OCI-LY7 (cell line): Measurements from ENCODE around the gene STRADA.

Experiments
- CTCF ChIP-seq: fragments of 200-600 bp; sonication (generic); conservative IDR thresholded peaks from 2 replicates; pipeline ENCODE4 v1.5.1; 2014; ENCODE audit warnings: mild to moderate bottlenecking, antibody characterized with exemption, low read length, moderate library complexity, mixed read lengths
- EZH2phosphoT487 ChIP-seq: fragments of 200-600 bp; sonication (generic); IDR thresholded peaks from 2 replicates; pipeline ENCODE4 v1.6.1; 2018; ENCODE audit warnings: low read depth, borderline replicate concordance, mild to moderate bottlenecking, mixed run types, antibody characterized with exemption, low read length, moderate library complexity, mixed read lengths

- TF ChIP-seq CTCF: no peak
- TF ChIP-seq EZH2phosphoT487: no peak
Observed at GRCh38 chr17:63680700-63681099, 60.9 kb downstream of the STRADA start.
